Esophagus squamous epithelium (tissue), 4 donors: ENCODE results near the gene CCT7.

Experiments used
- CTCF ChIP-seq, 6 experiments: fragments of 450-650 bp in 4 of 6; fragments of 200-600 bp in 2 of 6; sonication (generic) in 2 of 6; IDR thresholded peaks; one replicate each; pipeline ENCODE4 v1.5.1; 2016 to 2019; ENCODE audit warnings: antibody characterized with exemption in 6 of 6, mild to moderate bottlenecking in 4 of 6, moderate library complexity in 4 of 6
- POLR2A ChIP-seq, 4 donors: fragments of 450-650 bp; IDR thresholded peaks; one replicate each; pipeline ENCODE4 v1.6.1; 2017; ENCODE audit warnings: antibody characterized with exemption in 4 of 4, mild to moderate bottlenecking in 4 of 4, moderate library complexity in 3 of 4

DNA sequence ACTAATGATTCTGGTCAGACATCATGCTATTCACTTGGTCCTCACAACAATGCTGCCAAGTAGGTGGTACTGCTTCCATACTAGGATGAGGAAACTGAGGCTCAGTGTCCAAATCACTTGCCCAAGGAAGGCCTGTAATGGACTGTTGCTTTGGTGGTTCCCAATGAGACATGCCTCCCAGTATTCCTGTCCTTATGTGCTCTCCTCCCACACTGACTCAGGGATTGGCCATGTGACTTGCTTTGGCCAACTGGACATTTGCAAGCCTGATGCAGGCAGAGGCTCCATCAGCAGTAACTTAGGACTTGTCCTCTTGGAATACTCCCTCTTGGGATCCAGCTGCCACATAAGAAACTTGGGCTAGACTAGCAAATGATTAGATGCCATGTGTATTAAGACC lies 47.1 kb downstream of the CCT7 start:
- TF ChIP-seq CTCF (IDR thresholded peaks at IDR 0.05) (no peak), POLR2A (IDR thresholded peaks at IDR 0.05) (no peak)
